Fibroblast of lung (primary cell): ENCODE data around the gene PBX1. TPM values are rescaled to one million over a fixed set of nuclear protein-coding genes. Genes with fewer than 3 reads are reported as not detected.

Experiments used
- DNase-seq, 2 donors: peaks; one replicate each; pipeline versions ENCODE4 v3.0.0 to v3.0.0-alpha.2; 2010; ENCODE audit warnings: low read depth in 2 of 2
- H2AFZ ChIP-seq: 2 replicates; pipeline ENCODE4 v1.5.1; 2012; ENCODE audit warnings: low read length, control low read depth, inconsistent platforms
- H3K27ac ChIP-seq: 2 replicates; pipeline ENCODE4 v1.5.1; 2011; ENCODE audit warnings: low read length, control low read depth; ENCODE audit not compliant: insufficient read depth
- H3K27me3 ChIP-seq: 2 replicates; pipeline ENCODE4 v1.5.1; 2011; ENCODE audit warnings: mild to moderate bottlenecking, low read length; ENCODE audit not compliant: control insufficient read depth, insufficient read depth
- H3K36me3 ChIP-seq: 2 replicates; pipeline ENCODE4 v1.5.1; 2011; ENCODE audit warnings: low read length; ENCODE audit not compliant: control insufficient read depth, insufficient read depth
- H3K4me1 ChIP-seq: 2 replicates; pipeline ENCODE4 v1.5.1; 2011; ENCODE audit warnings: low read length; ENCODE audit not compliant: control insufficient read depth, insufficient read depth; ENCODE audit errors: extremely low read depth
- H3K4me2 ChIP-seq: 2 replicates; pipeline ENCODE4 v1.5.1; 2011; ENCODE audit warnings: low read length, control low read depth; ENCODE audit not compliant: insufficient read depth; ENCODE audit errors: extremely low read depth
- H3K4me3 ChIP-seq, 4 experiments: fragments of 200-600 bp in 1 of 4; sonication (generic) in 1 of 4; replicated peaks in 1 of 4; 2 replicates each; pipeline ENCODE4 v1.5.1; 2011 to 2016; ENCODE audit warnings: low read length in 4 of 4, low read depth in 3 of 4, mild to moderate bottlenecking in 3 of 4, control low read depth in 2 of 4, inconsistent platforms in 1 of 4, mixed read lengths in 1 of 4; ENCODE audit not compliant: insufficient read depth in 1 of 4; ENCODE audit errors: control extremely low read depth in 1 of 4
- H3K79me2 ChIP-seq: 2 replicates; pipeline ENCODE4 v1.5.1; 2012; ENCODE audit warnings: mild to moderate bottlenecking, low read length, inconsistent platforms; ENCODE audit not compliant: control insufficient read depth, insufficient read depth
- H3K9ac ChIP-seq: 2 replicates; pipeline ENCODE4 v1.5.1; 2011; ENCODE audit warnings: mild to moderate bottlenecking, low read length, control low read depth; ENCODE audit not compliant: insufficient read depth
- H3K9me3 ChIP-seq: 2 replicates; pipeline ENCODE4 v1.5.1; 2012; ENCODE audit warnings: low read depth, low read length; ENCODE audit not compliant: control insufficient read depth, insufficient read depth
- H4K20me1 ChIP-seq: 2 replicates; pipeline ENCODE4 v1.5.1; 2011; ENCODE audit warnings: low read length; ENCODE audit not compliant: control insufficient read depth, insufficient read depth; ENCODE audit errors: extremely low read depth
- CTCF ChIP-seq, 2 donors: IDR thresholded peaks in 1 of 2; conservative IDR thresholded peaks in 1 of 2; 1 replicate in 1 of 2; 2 replicates in 1 of 2; pipeline ENCODE4 v1.5.1; 2011 to 2012; ENCODE audit warnings: low read length in 2 of 2, control low read depth in 1 of 2, inconsistent platforms in 1 of 2, low read depth in 1 of 2, mild to moderate bottlenecking in 1 of 2
- EZH2 ChIP-seq: IDR thresholded peaks from 2 replicates; pipeline ENCODE4 v1.5.1; 2012; ENCODE audit warnings: low read length, control low read depth, mild to moderate bottlenecking; ENCODE audit errors: missing control alignments
- polyA plus RNA-seq, 2 donors: library from polyadenylated mRNA; depleted of rRNA in 1 of 2; stranded (reverse) in 1 of 2; unstranded in 1 of 2; fragments of >200 nt; gene quantifications; 2 replicates each; pipeline ENCODE4 v1.2.1, GENCODE V29; 2011 to 2012; ENCODE audit warnings: missing spikeins in 1 of 2
- total RNA-seq: library from RNA; depleted of rRNA; stranded (reverse); fragments of >200 nt; gene quantifications from 2 replicates; pipeline ENCODE4 v1.2.1, GENCODE V29; 2014

The PBX1 gene
- total and polyA plus RNA-seq, 2 donors (not counting 1 experiment from before 2014, with no cell fraction given) = 43.1 to 46.7 TPM

- H3K4me2 ChIP-seq = no peak overlapping the region
- no peak overlapping the region for H3K27ac ChIP-seq
- no peak overlapping the region for H2AFZ ChIP-seq
- H3K9ac ChIP-seq = no peak overlapping the region
- DNase-seq = no peak
- H3K79me2 ChIP-seq = no peaks in the 10 kb centered on the region
- H3K27me3 ChIP-seq = no peaks in the 10 kb centered on the region
- H3K4me1 ChIP-seq = no peaks in the 10 kb centered on the region
- no peaks in the 10 kb centered on the region for H3K9me3 ChIP-seq
- no peaks in the 10 kb centered on the region for H3K36me3 ChIP-seq
- H3K4me3 ChIP-seq = no peak overlapping the region
- no peaks in the 10 kb centered on the region for H4K20me1 ChIP-seq
- TF ChIP-seq CTCF (conservative IDR thresholded peaks at IDR 0.05 in 1 of 2, IDR thresholded peaks at IDR 0.05 in 1 of 2; ENCODE audit: low read depth in 1 of 2, low read length in 2 of 2) (no peak), EZH2 (no peak)
These were observed 342.0 kb downstream of the PBX1 start for GRCh38 chr1:164901031-164901430.
